GM19025 (cell line): ENCODE measurements around the gene BTN1A1.

Source experiments
- ATAC-seq: cut with Tn5 transposase; IDR thresholded peaks from one replicate; pipeline ENCODE4 v1.9.1; 2021; ENCODE audit warnings: mild to moderate bottlenecking, low read depth, moderate library complexity; ENCODE audit not compliant: unreplicated experiment

Gene BTN1A1

DNA sequence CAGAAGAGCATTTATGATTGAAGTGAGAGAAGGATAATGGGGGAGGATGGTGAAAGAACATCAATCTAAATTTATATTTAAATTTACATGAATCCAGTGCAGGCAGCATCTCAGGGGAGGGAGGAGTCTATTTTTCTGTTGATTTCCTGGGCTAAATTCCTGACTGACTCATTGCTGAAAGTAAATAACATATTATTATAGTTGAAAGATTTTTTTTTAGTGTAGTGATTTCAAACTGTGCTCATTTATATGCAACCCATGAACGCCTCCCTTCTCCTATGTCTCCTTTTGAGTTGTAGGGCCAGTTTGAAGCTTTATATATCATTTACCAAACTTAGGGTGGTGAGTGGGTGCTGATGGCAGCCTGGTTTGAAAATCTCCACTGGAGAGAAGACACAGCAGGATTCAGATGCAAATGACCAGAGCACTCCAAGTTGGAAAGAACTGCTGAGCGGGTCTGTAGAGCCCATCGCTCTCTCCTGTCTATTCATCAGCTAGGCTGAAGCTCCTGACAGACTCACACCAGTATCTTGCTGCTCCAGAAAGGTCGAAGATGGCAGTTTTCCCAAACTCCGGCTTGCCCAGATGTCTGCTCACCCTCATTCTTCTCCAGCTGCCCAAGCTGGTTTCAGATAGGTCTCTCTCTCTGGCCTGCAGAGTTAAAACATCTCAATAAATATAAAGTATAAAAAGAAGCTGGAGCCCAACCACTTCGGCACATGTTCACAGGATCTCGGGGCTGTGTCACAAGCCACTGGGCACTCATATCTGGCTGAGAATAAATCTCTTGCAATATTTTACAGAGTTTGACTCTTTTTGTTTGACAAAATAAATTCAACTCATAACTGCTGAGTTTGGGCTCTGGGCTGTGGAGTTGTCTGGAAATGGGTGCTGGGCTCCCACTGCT is 24.0 kb upstream of the BTN1A1 start:
- no peak for ATAC-seq

GRCh38 chr6:26476896-26477295 is 23.2 kb upstream of the BTN1A1 start:
- no peak for ATAC-seq

DNA sequence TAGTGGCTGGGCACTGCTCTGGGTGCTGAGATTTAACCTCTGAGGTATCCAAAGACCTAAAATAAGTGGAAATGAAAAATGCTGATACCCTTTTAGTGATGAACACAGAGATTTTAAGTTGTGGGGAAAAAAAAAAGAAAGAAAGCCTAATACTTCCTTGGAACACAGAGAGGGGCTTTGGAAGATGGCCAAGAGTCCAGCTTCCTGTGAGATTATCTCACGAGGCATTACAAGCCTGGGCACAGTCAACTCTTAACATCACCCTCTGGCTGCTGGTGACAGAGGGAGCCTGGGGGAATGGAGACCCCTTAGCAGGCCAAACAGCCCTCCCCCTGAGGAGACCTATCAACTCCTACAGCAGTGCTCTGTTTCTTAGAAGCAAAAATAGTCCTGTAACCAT is 22.7 kb upstream of the BTN1A1 start:
- ATAC-seq = no peak

DNA sequence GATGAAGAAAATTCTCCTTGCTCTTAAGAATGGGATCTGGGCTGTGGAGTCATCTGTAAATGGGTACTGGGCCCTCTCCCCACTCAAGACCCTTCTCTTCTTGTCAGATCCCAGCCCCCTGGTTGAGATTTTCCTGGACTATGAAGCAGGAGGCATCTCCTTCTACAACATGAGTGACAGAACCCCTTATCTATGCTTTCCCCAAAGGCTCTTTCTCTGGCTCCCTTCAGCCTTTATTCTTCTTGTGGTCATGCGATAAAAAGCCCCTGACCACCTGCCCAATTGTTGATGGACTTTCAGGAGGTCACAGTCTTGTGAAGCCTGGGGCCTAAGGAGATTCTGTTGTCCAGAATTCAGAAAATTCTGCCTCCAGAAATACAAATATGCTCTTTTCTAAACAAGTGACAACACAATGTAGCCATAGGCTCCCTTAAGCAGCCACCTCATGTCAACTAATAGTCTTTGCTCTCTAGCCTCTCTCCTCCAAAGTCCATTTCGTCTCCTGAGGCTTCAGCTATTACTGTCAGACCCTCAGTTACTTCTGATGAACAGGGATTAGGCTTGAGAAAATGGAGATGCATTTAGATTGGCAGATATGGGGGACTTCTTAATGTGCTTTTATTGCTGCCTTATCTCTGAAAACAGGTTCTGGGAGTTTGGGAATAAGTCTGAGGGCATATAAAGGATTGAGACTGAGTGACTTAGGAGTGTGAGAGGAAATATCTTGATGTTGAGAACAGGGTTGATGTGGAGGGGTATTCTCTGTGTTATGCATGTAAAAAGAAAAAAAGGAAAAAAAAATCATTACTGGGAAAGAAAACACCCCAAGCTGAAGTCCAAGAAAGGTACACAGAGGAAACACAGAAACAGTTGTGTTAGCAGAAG is 21.8 kb upstream of the BTN1A1 start:
- ATAC-seq = no peak

DNA sequence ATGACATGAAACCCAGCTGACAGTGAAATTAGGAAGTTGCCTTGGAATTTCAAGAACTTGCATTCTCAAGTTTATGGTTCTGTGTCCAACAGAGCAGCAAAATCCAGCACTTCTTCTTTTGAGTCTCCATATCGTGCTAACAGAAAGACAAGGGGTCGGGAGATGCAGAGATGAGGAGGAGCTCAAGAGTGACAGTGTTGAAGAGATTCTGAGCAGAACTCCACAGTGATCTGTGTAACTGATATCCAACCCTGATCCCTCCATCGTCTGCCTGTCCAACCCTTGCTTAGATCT is 21.2 kb upstream of the BTN1A1 start:
- no peak for ATAC-seq

- ATAC-seq = no peak
Observed at GRCh38 chr6:26482338-26482737, 17.8 kb upstream of the BTN1A1 start.

GRCh38 chr6:26483727-26484126 is 16.4 kb upstream of the BTN1A1 start:
- no peak for ATAC-seq

GRCh38 chr6:26484161-26484560 is 15.9 kb upstream of the BTN1A1 start:
- no peak for ATAC-seq

- no peak for ATAC-seq
Observed at GRCh38 chr6:26485112-26485780, 14.9 kb upstream of the BTN1A1 start.

DNA sequence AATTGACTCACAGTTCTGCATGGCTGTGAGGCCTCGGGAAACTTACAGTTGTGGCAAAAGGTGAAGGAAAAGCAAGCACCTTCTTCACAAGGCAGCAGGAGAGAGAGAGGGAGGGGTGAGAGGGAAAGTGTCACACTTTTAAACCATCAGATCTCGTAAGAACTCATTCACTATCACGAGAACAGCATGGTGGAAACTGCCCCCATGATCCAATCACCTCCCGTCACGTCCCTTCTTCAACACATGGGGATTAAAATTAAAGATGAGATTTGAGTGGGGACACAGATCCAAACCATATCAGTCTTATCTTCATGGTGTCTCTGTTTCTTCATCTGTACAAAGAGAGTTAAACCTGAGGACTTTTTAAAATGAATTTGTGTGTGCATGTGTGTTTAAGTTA is 13.7 kb upstream of the BTN1A1 start:
- ATAC-seq = no peak

DNA sequence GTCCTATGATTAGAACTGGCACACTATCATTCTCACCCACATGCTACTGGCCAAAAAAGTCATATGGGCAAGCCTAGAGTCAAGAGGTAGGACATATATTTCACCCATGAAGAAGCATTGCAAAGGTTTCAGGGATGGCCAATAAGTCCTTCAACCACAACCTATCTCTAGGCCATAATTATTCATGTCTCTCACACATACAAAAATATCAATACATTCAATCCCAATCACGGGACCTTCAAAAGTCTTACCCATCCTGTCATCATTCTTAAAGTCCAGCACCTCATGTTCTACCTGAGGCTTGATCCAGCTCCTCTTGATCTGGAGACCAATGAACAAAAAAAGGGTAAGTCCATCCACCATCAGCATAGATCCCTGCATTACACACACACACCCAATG is 12.6 kb upstream of the BTN1A1 start:
- no peak for ATAC-seq

- no peak for ATAC-seq
Observed at GRCh38 chr6:26489996-26490964, 9.8 kb upstream of the BTN1A1 start.

DNA sequence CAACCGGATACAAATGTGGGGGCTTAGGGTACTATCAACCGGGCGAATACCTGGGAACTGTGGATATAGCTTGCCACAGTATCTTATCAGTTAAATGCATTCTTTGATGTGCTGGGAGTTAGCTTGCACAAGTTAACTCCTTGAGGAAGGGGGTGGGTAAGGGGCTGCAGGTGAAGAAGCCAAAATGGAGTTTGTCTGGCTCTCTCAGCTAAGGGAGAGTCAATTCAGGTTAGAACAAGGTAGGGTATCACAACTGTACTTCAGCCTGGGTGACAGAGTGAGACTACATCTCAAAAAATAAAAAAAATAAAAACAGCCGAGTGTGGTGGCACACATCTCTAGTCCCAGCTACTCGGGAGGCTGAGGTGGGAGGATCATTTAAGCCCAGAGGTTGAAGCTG is 8.5 kb upstream of the BTN1A1 start:
- ATAC-seq = no peak

DNA sequence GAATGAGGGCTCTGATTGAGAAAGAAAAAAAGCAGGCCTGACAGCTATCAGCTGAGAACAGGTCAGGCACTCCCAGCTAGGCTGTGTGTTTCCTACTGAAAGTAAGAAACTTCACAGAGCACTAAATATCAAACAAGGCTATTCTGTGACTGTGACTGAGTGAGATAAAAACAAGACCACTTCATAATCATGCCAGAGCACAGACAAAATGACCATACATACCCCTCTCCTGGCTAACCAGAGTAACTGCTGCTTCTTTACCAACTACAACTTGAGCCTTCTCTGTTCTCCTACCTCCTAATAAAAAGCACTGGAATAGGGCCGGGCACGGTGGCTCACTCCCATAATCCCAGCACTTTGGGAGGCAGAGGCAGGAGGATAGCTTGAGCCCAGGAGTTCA is 6.8 kb upstream of the BTN1A1 start:
- no peak for ATAC-seq

GRCh38 chr6:26494117-26494516 is 6.0 kb upstream of the BTN1A1 start:
- no peak for ATAC-seq

DNA sequence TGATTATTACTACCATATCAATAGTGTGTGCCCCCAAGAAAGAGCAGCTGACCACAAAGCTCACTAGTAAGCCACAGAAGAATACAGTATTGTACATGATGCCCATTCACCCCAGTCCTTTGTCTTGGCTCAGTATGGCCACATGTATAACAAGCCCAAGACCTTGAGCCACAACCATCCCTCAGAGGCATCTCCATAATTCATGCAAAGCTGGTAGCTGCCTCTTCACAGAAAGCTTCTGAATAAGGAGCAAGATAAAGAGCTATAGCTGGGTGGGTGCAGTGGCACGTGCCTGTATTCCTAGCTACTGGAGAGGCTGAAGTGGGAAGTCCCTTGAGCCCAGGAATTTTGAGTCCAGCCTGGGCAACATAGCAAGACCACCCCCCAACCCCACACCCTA is 4.8 kb upstream of the BTN1A1 start:
- ATAC-seq = no peak

GRCh38 chr6:26497610-26498009 is 2.5 kb upstream of the BTN1A1 start:
- ATAC-seq = no peak

DNA sequence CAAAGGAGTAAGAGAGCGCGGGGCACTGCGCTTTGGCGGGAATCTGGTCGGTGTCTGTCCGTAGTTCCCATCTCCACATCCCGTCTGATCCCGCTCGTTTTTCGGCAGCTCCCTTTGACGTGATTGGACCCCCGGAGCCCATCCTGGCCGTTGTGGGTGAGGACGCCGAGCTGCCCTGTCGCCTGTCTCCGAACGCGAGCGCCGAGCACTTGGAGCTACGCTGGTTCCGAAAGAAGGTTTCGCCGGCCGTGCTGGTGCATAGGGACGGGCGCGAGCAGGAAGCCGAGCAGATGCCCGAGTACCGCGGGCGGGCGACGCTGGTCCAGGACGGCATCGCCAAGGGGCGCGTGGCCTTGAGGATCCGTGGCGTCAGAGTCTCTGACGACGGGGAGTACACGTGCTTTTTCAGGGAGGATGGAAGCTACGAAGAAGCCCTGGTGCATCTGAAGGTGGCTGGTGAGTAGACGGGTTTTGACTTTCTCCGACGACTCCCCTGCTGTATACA is 1.4 kb downstream of the BTN1A1 start:
- no peak for ATAC-seq

DNA sequence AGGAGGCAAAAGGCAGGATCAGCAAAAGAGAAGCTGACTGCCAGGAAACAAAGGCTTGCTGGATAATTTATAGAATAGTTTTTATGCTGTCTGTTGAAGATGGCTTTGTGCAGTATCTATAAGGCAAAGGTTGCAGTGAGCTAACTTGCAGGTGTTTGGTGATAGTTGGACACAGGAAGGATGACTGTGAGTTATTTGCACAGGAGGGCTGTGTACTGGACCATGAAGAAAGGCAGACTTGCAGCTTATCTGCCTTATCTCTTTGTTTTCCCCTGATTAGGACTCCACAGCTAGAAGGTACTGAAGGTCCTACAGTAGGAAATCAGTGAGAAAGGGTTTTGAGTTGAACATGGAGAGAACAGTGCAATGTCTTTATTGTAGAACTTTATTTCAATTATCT is 2.1 kb downstream of the BTN1A1 start:
- peak; percentile 51 for ATAC-seq

- no peak for ATAC-seq
Observed at GRCh38 chr6:26502626-26503025, 2.5 kb downstream of the BTN1A1 start.
